Measurements from ENCODE around the gene CCDC73. TPM values are rescaled to one million over a fixed set of nuclear protein-coding genes. Genes with fewer than 3 reads are reported as not detected.

Gene CCDC73
- polyA plus RNA-seq, 1 of the 3 experiments (the other 2 are of a cell fraction) = not detected

- TF ChIP-seq SMC3 (IDR thresholded peaks at IDR 0.05; ENCODE audit: low read depth, low read length) = no peak
- TF ChIP-seq, protein P1, sequence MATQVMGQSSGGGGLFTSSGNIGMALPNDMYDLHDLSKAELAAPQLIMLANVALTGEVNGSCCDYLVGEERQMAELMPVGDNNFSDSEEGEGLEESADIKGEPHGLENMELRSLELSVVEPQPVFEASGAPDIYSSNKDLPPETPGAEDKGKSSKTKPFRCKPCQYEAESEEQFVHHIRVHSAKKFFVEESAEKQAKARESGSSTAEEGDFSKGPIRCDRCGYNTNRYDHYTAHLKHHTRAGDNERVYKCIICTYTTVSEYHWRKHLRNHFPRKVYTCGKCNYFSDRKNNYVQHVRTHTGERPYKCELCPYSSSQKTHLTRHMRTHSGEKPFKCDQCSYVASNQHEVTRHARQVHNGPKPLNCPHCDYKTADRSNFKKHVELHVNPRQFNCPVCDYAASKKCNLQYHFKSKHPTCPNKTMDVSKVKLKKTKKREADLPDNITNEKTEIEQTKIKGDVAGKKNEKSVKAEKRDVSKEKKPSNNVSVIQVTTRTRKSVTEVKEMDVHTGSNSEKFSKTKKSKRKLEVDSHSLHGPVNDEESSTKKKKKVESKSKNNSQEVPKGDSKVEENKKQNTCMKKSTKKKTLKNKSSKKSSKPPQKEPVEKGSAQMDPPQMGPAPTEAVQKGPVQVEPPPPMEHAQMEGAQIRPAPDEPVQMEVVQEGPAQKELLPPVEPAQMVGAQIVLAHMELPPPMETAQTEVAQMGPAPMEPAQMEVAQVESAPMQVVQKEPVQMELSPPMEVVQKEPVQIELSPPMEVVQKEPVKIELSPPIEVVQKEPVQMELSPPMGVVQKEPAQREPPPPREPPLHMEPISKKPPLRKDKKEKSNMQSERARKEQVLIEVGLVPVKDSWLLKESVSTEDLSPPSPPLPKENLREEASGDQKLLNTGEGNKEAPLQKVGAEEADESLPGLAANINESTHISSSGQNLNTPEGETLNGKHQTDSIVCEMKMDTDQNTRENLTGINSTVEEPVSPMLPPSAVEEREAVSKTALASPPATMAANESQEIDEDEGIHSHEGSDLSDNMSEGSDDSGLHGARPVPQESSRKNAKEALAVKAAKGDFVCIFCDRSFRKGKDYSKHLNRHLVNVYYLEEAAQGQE (IDR thresholded peaks at IDR 0.05; ENCODE audit: low read depth, low read length) = no peak
- TF ChIP-seq FOSL2 (IDR thresholded peaks at IDR 0.05; ENCODE audit: borderline replicate concordance, low read depth) = no peak
Measured at GRCh38 chr11:32830413-32830738, 35.9 kb upstream of the CCDC73 start (continued).

DNA sequence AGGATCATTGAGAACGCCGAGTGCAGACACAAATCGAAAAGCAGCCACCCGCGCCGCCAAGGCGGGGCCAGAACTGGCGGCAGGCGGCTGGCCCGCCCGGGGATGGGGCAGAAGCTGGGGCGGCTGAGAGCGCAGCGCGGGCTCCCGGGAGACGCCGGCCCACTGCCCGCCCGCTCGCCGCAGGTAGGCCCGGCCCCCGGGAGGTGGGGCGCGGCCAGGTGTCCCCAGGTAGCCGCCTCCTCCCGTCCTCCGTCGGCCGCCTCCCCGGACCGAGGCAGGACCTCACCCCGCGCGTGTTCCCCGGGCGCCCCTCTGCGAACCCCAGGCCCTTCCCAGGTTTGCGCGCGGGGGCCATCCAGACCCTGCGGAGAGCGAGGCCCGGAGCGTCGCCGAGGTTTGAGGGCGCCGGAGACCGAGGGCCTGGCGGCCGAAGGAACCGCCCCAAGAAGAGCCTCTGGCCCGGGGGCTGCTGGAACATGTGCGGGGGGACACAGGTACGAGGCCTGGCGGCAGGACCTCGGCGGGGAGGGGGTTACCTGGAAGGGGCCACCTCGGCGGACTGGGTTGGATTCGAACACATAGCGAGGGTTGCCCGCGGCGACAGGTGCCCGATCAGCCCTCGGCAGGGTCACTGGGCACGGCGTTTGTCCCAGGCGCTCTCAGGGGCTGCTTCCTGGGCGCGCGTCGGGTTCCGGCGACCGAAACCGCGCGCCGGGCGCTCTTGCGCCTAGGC lies 35.4 kb upstream of the CCDC73 start, which contains the start of gene PRRG4:
PRRG4 (plus strand) TSS at position 248 of the 733 bp plus-strand sequence. CDS start 603 bp downstream, outside the sequence.
- H3K79me2 ChIP-seq (ENCODE audit: insufficient read depth) = no peaks in the 10 kb centered on the region
- no peak within 1 kb of the TSS for H3K27ac ChIP-seq (ENCODE audit: low read depth in 2 of 2, low read length in 1 of 2)
- DNase-seq = peak; percentile 49
- no peaks in the 10 kb centered on the region for H3K9me3 ChIP-seq
- H4K20me1 ChIP-seq (ENCODE audit: insufficient read depth) = no peaks in the 10 kb centered on the region
- ChIA-PET CTCF (no interaction called here), POLR2A (no interaction called here)
- H3K4me1 ChIP-seq (ENCODE audit: control insufficient read depth in 1 of 2, insufficient read depth in 2 of 2, low read depth in 1 of 2, low read length in 1 of 2) = no peaks in the 10 kb centered on the region; a peak in 2 of 4 replicates
- H3K9ac ChIP-seq = peak within 1 kb of the TSS; percentile 63
- no peaks in the 10 kb centered on the region for H3K36me3 ChIP-seq (replicated peaks in 1 of 2; ENCODE audit: control insufficient read depth in 1 of 2, insufficient read depth in 2 of 2, low read length in 1 of 2)
- peak within 1 kb of the TSS; percentile 96 for H2AFZ ChIP-seq (ENCODE audit: low read depth)
- peak within 1 kb of the TSS; percentile 56 to 69 for H3K4me3 ChIP-seq (ENCODE audit: low read depth in 2 of 2, low read length in 1 of 2)
- no peaks in the 10 kb centered on the region for H3F3A ChIP-seq (replicated peaks; ENCODE audit: insufficient read depth)
- TF ChIP-seq JUND (IDR thresholded peaks at IDR 0.05) (no peak), MEF2A (IDR thresholded peaks at IDR 0.05; ENCODE audit: borderline replicate concordance, low read depth) (no peak), NRF1 (IDR thresholded peaks at IDR 0.05; ENCODE audit: low read depth, low read length) (no peak), EZH2phosphoT487 (IDR thresholded peaks at IDR 0.05; ENCODE audit: borderline replicate concordance, low read depth) (0 out of 2 replicates have a peak, but pooled peaks have one; percentile 2), YY1 (IDR thresholded peaks at IDR 0.05; ENCODE audit: low read depth) (no peak)
- TF ChIP-seq, protein P2, sequence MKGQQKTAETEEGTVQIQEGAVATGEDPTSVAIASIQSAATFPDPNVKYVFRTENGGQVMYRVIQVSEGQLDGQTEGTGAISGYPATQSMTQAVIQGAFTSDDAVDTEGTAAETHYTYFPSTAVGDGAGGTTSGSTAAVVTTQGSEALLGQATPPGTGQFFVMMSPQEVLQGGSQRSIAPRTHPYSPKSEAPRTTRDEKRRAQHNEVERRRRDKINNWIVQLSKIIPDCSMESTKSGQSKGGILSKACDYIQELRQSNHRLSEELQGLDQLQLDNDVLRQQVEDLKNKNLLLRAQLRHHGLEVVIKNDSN (IDR thresholded peaks at IDR 0.05; ENCODE audit: borderline replicate concordance, low read depth) = no peak
- WGBS (ENCODE audit: low lambda C conversion rate) = 4% methylated on average over 17 of the region's 85 CpGs
- no peaks in the 10 kb centered on the region for H3K9me2 ChIP-seq
- peaks cover 30% of the 10 kb centered on the region; the same call in 1 of the 2 replicates for H3K27me3 ChIP-seq (ENCODE audit: insufficient read depth)
- H3K4me2 ChIP-seq = peak within 1 kb of the TSS; percentile 96

- POLR2A ChIA-PET = no interaction called here
Measured at GRCh38 chr11:32829157-32829679, 34.8 kb upstream of the CCDC73 start.

More at GRCh38 chr11:32829157-32829679, 34.8 kb upstream of the CCDC73 start:
- Histone ChIP-seq H3K9me2 (no peaks in the 10 kb centered on the region), H2AFZ (ENCODE audit: low read depth) (peak overlapping the region; percentile 96), H3K4me2 (peak overlapping the region; percentile 96), H4K20me1 (ENCODE audit: insufficient read depth) (no peaks in the 10 kb centered on the region), H3K36me3 (replicated peaks in 1 of 2; ENCODE audit: control insufficient read depth in 1 of 2, insufficient read depth in 2 of 2, low read length in 1 of 2) (no peaks in the 10 kb centered on the region), H3K79me2 (ENCODE audit: insufficient read depth) (no peaks in the 10 kb centered on the region), H3K27me3 (ENCODE audit: insufficient read depth) (peaks cover 30% of the 10 kb centered on the region; the same call in 1 of the 2 replicates), H3F3A (replicated peaks; ENCODE audit: insufficient read depth) (no peaks in the 10 kb centered on the region), H3K9me3 (no peaks in the 10 kb centered on the region), H3K27ac (ENCODE audit: low read depth in 2 of 2, low read length in 1 of 2) (no peak overlapping the region), H3K4me1 (ENCODE audit: control insufficient read depth in 1 of 2, insufficient read depth in 2 of 2, low read depth in 1 of 2, low read length in 1 of 2) (no peaks in the 10 kb centered on the region; a peak in 2 of 4 replicates), H3K9ac (peak overlapping the region; percentile 63), H3K4me3 (ENCODE audit: low read depth in 2 of 2, low read length in 1 of 2) (peak overlapping the region; percentile 56 to 69)
- CTCF ChIA-PET = no interaction called here
- DNase-seq = no peak
- TF ChIP-seq EP300 (IDR thresholded peaks at IDR 0.05; ENCODE audit: borderline replicate concordance in 1 of 2, low read depth in 1 of 2, low read length in 1 of 2) (no peak), JUND (IDR thresholded peaks at IDR 0.05) (no peak), ELF1 (IDR thresholded peaks at IDR 0.05) (no peak), EZH2phosphoT487 (IDR thresholded peaks at IDR 0.05; ENCODE audit: borderline replicate concordance, low read depth) (no peak), SMC3 (IDR thresholded peaks at IDR 0.05; ENCODE audit: low read depth, low read length) (no peak), MAX (IDR thresholded peaks at IDR 0.05; ENCODE audit: low read depth) (no peak)
- TF ChIP-seq, protein P3, sequence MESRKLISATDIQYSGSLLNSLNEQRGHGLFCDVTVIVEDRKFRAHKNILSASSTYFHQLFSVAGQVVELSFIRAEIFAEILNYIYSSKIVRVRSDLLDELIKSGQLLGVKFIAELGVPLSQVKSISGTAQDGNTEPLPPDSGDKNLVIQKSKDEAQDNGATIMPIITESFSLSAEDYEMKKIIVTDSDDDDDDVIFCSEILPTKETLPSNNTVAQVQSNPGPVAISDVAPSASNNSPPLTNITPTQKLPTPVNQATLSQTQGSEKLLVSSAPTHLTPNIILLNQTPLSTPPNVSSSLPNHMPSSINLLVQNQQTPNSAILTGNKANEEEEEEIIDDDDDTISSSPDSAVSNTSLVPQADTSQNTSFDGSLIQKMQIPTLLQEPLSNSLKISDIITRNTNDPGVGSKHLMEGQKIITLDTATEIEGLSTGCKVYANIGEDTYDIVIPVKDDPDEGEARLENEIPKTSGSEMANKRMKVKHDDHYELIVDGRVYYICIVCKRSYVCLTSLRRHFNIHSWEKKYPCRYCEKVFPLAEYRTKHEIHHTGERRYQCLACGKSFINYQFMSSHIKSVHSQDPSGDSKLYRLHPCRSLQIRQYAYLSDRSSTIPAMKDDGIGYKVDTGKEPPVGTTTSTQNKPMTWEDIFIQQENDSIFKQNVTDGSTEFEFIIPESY (IDR thresholded peaks at IDR 0.05; ENCODE audit: borderline replicate concordance, low read depth) = no peak
- 8% methylated on average over 12 of the region's 12 CpGs for WGBS (ENCODE audit: low lambda C conversion rate)

Measured in SK-N-SH (cell line).